Measurements from ENCODE around the gene KLHL42.
"Not testable (repeated sequence)": the region's sequence is repeated elsewhere in the genome, so short reads cannot be mapped to it uniquely, and the experiment has no call there.

DNA sequence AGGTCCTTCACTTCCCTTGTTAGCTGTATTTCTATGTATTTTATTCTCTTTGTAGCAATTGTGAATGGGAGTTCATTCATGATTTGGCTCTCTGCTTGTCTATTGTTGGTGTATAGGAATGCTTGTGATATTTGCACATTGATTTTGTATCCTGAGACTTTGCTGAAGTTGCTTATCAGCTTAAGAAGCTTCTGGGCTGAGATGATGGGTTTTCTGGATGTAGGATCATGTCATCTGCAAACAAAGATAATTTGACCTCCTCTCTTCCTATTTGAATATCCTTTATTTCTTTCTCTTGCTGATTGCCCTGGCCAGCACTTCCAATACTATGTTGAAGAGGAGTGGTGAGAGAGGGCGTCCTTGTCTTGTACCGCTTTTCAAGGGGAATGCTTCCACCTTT is 67.3 kb downstream of the KLHL42 start:
- TF ChIP-seq, protein P1, sequence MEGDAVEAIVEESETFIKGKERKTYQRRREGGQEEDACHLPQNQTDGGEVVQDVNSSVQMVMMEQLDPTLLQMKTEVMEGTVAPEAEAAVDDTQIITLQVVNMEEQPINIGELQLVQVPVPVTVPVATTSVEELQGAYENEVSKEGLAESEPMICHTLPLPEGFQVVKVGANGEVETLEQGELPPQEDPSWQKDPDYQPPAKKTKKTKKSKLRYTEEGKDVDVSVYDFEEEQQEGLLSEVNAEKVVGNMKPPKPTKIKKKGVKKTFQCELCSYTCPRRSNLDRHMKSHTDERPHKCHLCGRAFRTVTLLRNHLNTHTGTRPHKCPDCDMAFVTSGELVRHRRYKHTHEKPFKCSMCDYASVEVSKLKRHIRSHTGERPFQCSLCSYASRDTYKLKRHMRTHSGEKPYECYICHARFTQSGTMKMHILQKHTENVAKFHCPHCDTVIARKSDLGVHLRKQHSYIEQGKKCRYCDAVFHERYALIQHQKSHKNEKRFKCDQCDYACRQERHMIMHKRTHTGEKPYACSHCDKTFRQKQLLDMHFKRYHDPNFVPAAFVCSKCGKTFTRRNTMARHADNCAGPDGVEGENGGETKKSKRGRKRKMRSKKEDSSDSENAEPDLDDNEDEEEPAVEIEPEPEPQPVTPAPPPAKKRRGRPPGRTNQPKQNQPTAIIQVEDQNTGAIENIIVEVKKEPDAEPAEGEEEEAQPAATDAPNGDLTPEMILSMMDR (IDR thresholded peaks at IDR 0.05), result not testable (repeated sequence)
- TF ChIP-seq EP300, POLR2AphosphoS5 (IDR thresholded peaks at IDR 0.05): not testable (repeated sequence)

Measured in upper lobe of left lung (tissue), 4 donors.